Liver (tissue), 9 donors: ENCODE measurements around the gene MYOG. TPM values are rescaled to one million over a fixed set of nuclear protein-coding genes. Genes with fewer than 3 reads are reported as not detected.
A peak's percentile ranks its signal among the peaks of the same experiment; 100 is the strongest.

Experiments used
- DNase-seq: peaks from one replicate; pipeline ENCODE4 v3.0.0-alpha.2; 2017; ENCODE audit warnings: low spot score
- H3K27ac ChIP-seq, 2 donors: one replicate each; pipeline ENCODE4 v1.7.0; 2013; ENCODE audit warnings: inconsistent platforms in 2 of 2, low read length in 2 of 2, control low read depth in 1 of 2, low read depth in 1 of 2, mild to moderate bottlenecking in 1 of 2
- H3K27me3 ChIP-seq, 4 donors: one replicate each; pipeline versions ENCODE4 v1.6.1 to v1.7.0; 2013; ENCODE audit warnings: low read length in 3 of 4, inconsistent platforms in 1 of 4, mild to moderate bottlenecking in 1 of 4, moderate library complexity in 1 of 4; ENCODE audit not compliant: control insufficient read depth in 4 of 4, insufficient read depth in 4 of 4
- H3K36me3 ChIP-seq, 4 donors: one replicate each; pipeline versions ENCODE4 v1.6.1 to v1.7.0; 2013; ENCODE audit warnings: low read length in 3 of 4, mild to moderate bottlenecking in 3 of 4, low read depth in 1 of 4, moderate library complexity in 1 of 4; ENCODE audit not compliant: control insufficient read depth in 4 of 4, insufficient read depth in 3 of 4
- H3K4me1 ChIP-seq, 4 donors: one replicate each; pipeline versions ENCODE4 v1.6.1 to v1.7.0; 2013; ENCODE audit warnings: low read length in 3 of 4, mild to moderate bottlenecking in 3 of 4, moderate library complexity in 1 of 4; ENCODE audit not compliant: control insufficient read depth in 4 of 4, insufficient read depth in 4 of 4
- H3K4me3 ChIP-seq, 3 donors: one replicate each; pipeline versions ENCODE4 v1.6.1 to v1.7.0; 2013; ENCODE audit warnings: low read length in 3 of 3, control low read depth in 1 of 3, low read depth in 1 of 3, mild to moderate bottlenecking in 1 of 3
- H3K9ac ChIP-seq, 2 donors: one replicate each; pipeline ENCODE4 v1.7.0; 2013; ENCODE audit warnings: low read length in 2 of 2, mild to moderate bottlenecking in 2 of 2, moderate library complexity in 2 of 2, control low read depth in 1 of 2, low read depth in 1 of 2
- H3K9me3 ChIP-seq, 4 donors: one replicate each; pipeline versions ENCODE4 v1.6.1 to v1.7.0; 2013; ENCODE audit warnings: low read length in 3 of 4; ENCODE audit not compliant: control insufficient read depth in 4 of 4
- EGR1 ChIP-seq, 2 donors: IDR thresholded peaks; 2 replicates each; pipeline ENCODE4 v1.6.1; 2016 to 2018; ENCODE audit warnings: antibody characterized with exemption in 2 of 2, low read depth in 2 of 2
- FOXA1 ChIP-seq: IDR thresholded peaks from 2 replicates; pipeline ENCODE4 v1.6.1; 2016; ENCODE audit warnings: antibody characterized with exemption
- GABPA ChIP-seq, 2 donors: IDR thresholded peaks in 1 of 2; conservative IDR thresholded peaks in 1 of 2; 2 replicates each; pipeline ENCODE4 v1.6.1; 2016; ENCODE audit warnings: antibody characterized with exemption in 2 of 2, mild to moderate bottlenecking in 1 of 2, moderate library complexity in 1 of 2
- HNF4A ChIP-seq, 2 donors: conservative IDR thresholded peaks; 2 replicates each; pipeline ENCODE4 v1.6.1; 2016; ENCODE audit warnings: antibody characterized with exemption in 2 of 2, mild to moderate bottlenecking in 2 of 2
- HNF4G ChIP-seq: IDR thresholded peaks from 2 replicates; pipeline ENCODE4 v1.6.1; 2016; ENCODE audit warnings: antibody characterized with exemption
- JUND ChIP-seq, 2 donors: IDR thresholded peaks; 2 replicates each; pipeline ENCODE4 v1.6.1; 2016; ENCODE audit warnings: antibody characterized with exemption in 2 of 2
- RAD21 ChIP-seq, 2 donors: IDR thresholded peaks; 2 replicates each; pipeline ENCODE4 v1.6.1; 2016; ENCODE audit warnings: antibody characterized with exemption in 2 of 2, mild to moderate bottlenecking in 2 of 2
- REST ChIP-seq: IDR thresholded peaks from 2 replicates; pipeline ENCODE4 v1.6.1; 2016; ENCODE audit warnings: antibody characterized with exemption, mild to moderate bottlenecking
- SP1 ChIP-seq: IDR thresholded peaks from 2 replicates; pipeline ENCODE4 v1.6.1; 2018; ENCODE audit warnings: antibody characterized with exemption, mild to moderate bottlenecking
- TAF1 ChIP-seq: conservative IDR thresholded peaks from 2 replicates; pipeline ENCODE4 v1.6.1; 2016; ENCODE audit warnings: antibody characterized with exemption, mild to moderate bottlenecking
- ZBTB33 ChIP-seq: IDR thresholded peaks from 2 replicates; pipeline ENCODE4 v1.6.1; 2016; ENCODE audit warnings: antibody characterized with exemption
- WGBS: extraction: QIAGEN DNeasy Blood & Tissue Kit; methylation state at CpG from one replicate; pipeline ENCODE4 v1.1.7; 2013; 5-methylcytosine and 5-hydroxymethylcytosine counted together
- polyA plus RNA-seq, 2 donors: library from polyadenylated mRNA; stranded (reverse) in 1 of 2; unstranded in 1 of 2; fragments of 200-250 nt in 1 of 2; fragments of >200 nt in 1 of 2; fragmentation: Nextera tagmentation in 1 of 2; extraction: Ambion mirVana in 1 of 2; gene quantifications; one replicate each; pipeline versions ENCODE4 v1.2.1 to v1.2.3, GENCODE V29; 2013 to 2015
- total RNA-seq, 2 donors: library from RNA; depleted of rRNA; stranded (reverse); fragments of >200 nt; gene quantifications; one replicate each; pipeline ENCODE4 v1.2.3, GENCODE V29; 2014
- TF ChIP-seq, protein P1 (sequence below): IDR thresholded peaks from 2 replicates; pipeline ENCODE4 v1.6.1; 2016; ENCODE audit warnings: antibody characterized with exemption
- TF ChIP-seq, protein P2 (sequence below): IDR thresholded peaks from 2 replicates; pipeline ENCODE4 v1.6.1; 2016; ENCODE audit warnings: antibody characterized with exemption
- donor health status: healthy.
- donor health status: healthy.
- donor health status: healthy.
- donor health status: healthy.
- donor health status: healthy.

The MYOG gene
- total and polyA plus RNA-seq, 4 donors: not detected

GRCh38 chr1:203128431-203128715, 42.6 kb upstream of the MYOG start:
- 22% methylated on average over 7 of the region's 7 CpGs for WGBS
- H3K4me1 ChIP-seq: peaks cover 5 to 28% (median 9%) of the 10 kb centered on the region in 4 donors

GRCh38 chr1:203127666-203128430, 42.0 kb upstream of the MYOG start, which contains the start of gene ADORA1:
ADORA1 (plus strand) TSS chr1:203127726; CDS start chr1:203128842, 1,116 bp downstream.
- Histone ChIP-seq H3K27ac (no peak within 1 kb of the TSS), H3K27me3 (no peaks in the 10 kb centered on the region), H3K4me1 (peaks cover 5 to 28% (median 9%) of the 10 kb centered on the region in 4 donors), H3K9me3 (no peaks in the 10 kb centered on the region), H3K36me3 (no peaks in the 10 kb centered on the region), H3K4me3 (peak within 1 kb of the TSS in 1 of 3 donors; percentile 8), H3K9ac (no peak within 1 kb of the TSS)
- peak in 1 of 2 donors; percentile 13 for TF ChIP-seq HNF4A (conservative IDR thresholded peaks at IDR 0.05)
- TF ChIP-seq GABPA (IDR thresholded peaks at IDR 0.05 in 1 of 2, conservative IDR thresholded peaks at IDR 0.05 in 1 of 2): no peak
- no peak for TF ChIP-seq FOXA1
- TF ChIP-seq, protein P1, sequence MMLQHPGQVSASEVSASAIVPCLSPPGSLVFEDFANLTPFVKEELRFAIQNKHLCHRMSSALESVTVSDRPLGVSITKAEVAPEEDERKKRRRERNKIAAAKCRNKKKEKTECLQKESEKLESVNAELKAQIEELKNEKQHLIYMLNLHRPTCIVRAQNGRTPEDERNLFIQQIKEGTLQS: no peak
- TF ChIP-seq RAD21 (IDR thresholded peaks at IDR 0.05): no peak
- TF ChIP-seq HNF4G: no peak
- TF ChIP-seq EGR1 (IDR thresholded peaks at IDR 0.05; ENCODE audit: low read depth in 2 of 2): no peak
- DNase-seq: peak; percentile 34
- WGBS: 2% methylated on average over 51 of the region's 51 CpGs

More at GRCh38 chr1:203128431-203128715, 42.6 kb upstream of the MYOG start:
- Histone ChIP-seq H3K36me3 (no peaks in the 10 kb centered on the region), H3K27ac (no peak overlapping the region), H3K9ac (no peak overlapping the region), H3K27me3 (no peaks in the 10 kb centered on the region), H3K9me3 (no peaks in the 10 kb centered on the region), H3K4me3 (peak overlapping the region in 1 of 3 donors; percentile 8)
- TF ChIP-seq REST: no peak
- no peak for TF ChIP-seq TAF1
- no peak for TF ChIP-seq EGR1 (IDR thresholded peaks at IDR 0.05; ENCODE audit: low read depth in 2 of 2)
- no peak for TF ChIP-seq HNF4A (conservative IDR thresholded peaks at IDR 0.05)
- no peak for TF ChIP-seq ZBTB33
- TF ChIP-seq, protein P2, sequence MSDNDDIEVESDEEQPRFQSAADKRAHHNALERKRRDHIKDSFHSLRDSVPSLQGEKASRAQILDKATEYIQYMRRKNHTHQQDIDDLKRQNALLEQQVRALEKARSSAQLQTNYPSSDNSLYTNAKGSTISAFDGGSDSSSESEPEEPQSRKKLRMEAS: no peak
- no peak for TF ChIP-seq RAD21 (IDR thresholded peaks at IDR 0.05)
- no peak for TF ChIP-seq SP1
- no peak for TF ChIP-seq HNF4G
- TF ChIP-seq, protein P1: no peak
- TF ChIP-seq JUND (IDR thresholded peaks at IDR 0.05): no peak
- DNase-seq: no peak
